ENCODE data around the gene RPP40.

DNA sequence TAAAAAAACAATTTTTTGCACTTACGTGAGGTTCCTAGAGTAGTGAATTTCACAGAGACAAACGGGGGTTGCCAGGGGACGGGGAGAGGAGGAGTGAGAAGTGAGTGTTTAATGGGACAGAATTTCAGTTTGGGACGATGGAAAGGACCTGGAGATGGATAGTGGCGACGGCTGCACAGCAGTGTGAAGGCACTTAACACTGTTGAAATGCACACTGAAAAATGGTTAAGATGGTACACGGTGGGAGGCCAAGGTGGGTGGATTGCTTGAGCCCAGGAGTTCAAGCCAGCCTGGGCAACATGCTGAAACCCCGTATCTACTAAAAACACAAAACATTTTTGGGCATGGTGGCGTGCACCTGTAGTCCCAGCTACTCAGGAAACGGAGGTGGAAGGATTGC lies 31.4 kb downstream of the RPP40 start:
- TF ChIP-seq, protein P1, sequence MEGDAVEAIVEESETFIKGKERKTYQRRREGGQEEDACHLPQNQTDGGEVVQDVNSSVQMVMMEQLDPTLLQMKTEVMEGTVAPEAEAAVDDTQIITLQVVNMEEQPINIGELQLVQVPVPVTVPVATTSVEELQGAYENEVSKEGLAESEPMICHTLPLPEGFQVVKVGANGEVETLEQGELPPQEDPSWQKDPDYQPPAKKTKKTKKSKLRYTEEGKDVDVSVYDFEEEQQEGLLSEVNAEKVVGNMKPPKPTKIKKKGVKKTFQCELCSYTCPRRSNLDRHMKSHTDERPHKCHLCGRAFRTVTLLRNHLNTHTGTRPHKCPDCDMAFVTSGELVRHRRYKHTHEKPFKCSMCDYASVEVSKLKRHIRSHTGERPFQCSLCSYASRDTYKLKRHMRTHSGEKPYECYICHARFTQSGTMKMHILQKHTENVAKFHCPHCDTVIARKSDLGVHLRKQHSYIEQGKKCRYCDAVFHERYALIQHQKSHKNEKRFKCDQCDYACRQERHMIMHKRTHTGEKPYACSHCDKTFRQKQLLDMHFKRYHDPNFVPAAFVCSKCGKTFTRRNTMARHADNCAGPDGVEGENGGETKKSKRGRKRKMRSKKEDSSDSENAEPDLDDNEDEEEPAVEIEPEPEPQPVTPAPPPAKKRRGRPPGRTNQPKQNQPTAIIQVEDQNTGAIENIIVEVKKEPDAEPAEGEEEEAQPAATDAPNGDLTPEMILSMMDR (IDR thresholded peaks at IDR 0.05): no peak
- no peak for TF ChIP-seq POLR2A (IDR thresholded peaks at IDR 0.05)
